ENCODE measurements around the gene F13A1.
A peak's percentile ranks its signal among the peaks of the same experiment; 100 is the strongest.

- no peak for TF ChIP-seq POLR2AphosphoS5 (IDR thresholded peaks at IDR 0.05; ENCODE audit: low read depth)
- TF ChIP-seq, protein P1, sequence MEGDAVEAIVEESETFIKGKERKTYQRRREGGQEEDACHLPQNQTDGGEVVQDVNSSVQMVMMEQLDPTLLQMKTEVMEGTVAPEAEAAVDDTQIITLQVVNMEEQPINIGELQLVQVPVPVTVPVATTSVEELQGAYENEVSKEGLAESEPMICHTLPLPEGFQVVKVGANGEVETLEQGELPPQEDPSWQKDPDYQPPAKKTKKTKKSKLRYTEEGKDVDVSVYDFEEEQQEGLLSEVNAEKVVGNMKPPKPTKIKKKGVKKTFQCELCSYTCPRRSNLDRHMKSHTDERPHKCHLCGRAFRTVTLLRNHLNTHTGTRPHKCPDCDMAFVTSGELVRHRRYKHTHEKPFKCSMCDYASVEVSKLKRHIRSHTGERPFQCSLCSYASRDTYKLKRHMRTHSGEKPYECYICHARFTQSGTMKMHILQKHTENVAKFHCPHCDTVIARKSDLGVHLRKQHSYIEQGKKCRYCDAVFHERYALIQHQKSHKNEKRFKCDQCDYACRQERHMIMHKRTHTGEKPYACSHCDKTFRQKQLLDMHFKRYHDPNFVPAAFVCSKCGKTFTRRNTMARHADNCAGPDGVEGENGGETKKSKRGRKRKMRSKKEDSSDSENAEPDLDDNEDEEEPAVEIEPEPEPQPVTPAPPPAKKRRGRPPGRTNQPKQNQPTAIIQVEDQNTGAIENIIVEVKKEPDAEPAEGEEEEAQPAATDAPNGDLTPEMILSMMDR (IDR thresholded peaks at IDR 0.05; ENCODE audit: insufficient read depth, low read length): no peak
- TF ChIP-seq GABPA (IDR thresholded peaks at IDR 0.05; ENCODE audit: low read depth): no peak
- peak; percentile 30 for TF ChIP-seq REST (IDR thresholded peaks at IDR 0.05; ENCODE audit: insufficient replicate concordance, low read depth)
These were observed 30.2 kb upstream of the F13A1 start for GRCh38 chr6:6350696-6351095.
